HepG2 (cell line): ENCODE results near the gene DNAJB12. TPM values are rescaled to one million over a fixed set of nuclear protein-coding genes. Genes with fewer than 3 reads are reported as not detected.
A peak's percentile ranks its signal among the peaks of the same experiment; 100 is the strongest.

ENCODE experiments used
- ARID2 ChIP-seq: sonication (generic); formaldehyde crosslinking; IDR thresholded peaks from 2 replicates; pipeline ENCODE4 v1.8.1; 2022; ENCODE audit warnings: mild to moderate bottlenecking, missing genetic modification reagents, borderline replicate concordance
- CEBPB ChIP-seq: IDR thresholded peaks from 2 replicates; pipeline ENCODE4 v1.6.1; 2011; ENCODE audit warnings: low read depth, low read length, improper control_type of control experiment, borderline replicate concordance
- CEBPG ChIP-seq: IDR thresholded peaks from 2 replicates; pipeline ENCODE4 v1.6.1; 2016
- DNMT3B ChIP-seq: conservative IDR thresholded peaks from 2 replicates; pipeline ENCODE4 v1.6.1; 2016; ENCODE audit warnings: missing biosample characterization, control low read depth
- ELF3 ChIP-seq: IDR thresholded peaks from 2 replicates; pipeline ENCODE4 v1.6.1; 2016; ENCODE audit warnings: missing genetic modification reagents, missing compliant biosample characterization
- HBP1 ChIP-seq: IDR thresholded peaks from 2 replicates; pipeline ENCODE4 v1.6.1; 2016; ENCODE audit warnings: low read depth, control low read depth
- HOXA3 ChIP-seq: sonication (generic); formaldehyde crosslinking; IDR thresholded peaks from 2 replicates; pipeline ENCODE4 v1.5.0; 2020; ENCODE audit warnings: missing genetic modification reagents
- MEF2D ChIP-seq: sonication (generic); formaldehyde crosslinking; IDR thresholded peaks from 2 replicates; pipeline ENCODE4 v1.5.1; 2020; ENCODE audit warnings: mild to moderate bottlenecking, missing genetic modification reagents
- MIXL1 ChIP-seq: IDR thresholded peaks from 2 replicates; pipeline ENCODE4 v1.6.1; 2016
- PATZ1 ChIP-seq: sonication (generic); formaldehyde crosslinking; IDR thresholded peaks from 2 replicates; pipeline ENCODE4 v1.4.0; 2020; ENCODE audit warnings: missing genetic modification reagents
- RBM22 ChIP-seq: fragments of 200-400 bp; formaldehyde crosslinking; optimal IDR thresholded peaks from 2 replicates; pipeline ENCODE3; 2017; ENCODE audit warnings: mild to moderate bottlenecking, low read length, moderate library complexity
- SOX6 ChIP-seq, 2 experiments: fragments of 450-650 bp in 1 of 2; sonication (generic) in 1 of 2; formaldehyde crosslinking in 1 of 2; IDR thresholded peaks; 2 replicates each; pipeline versions ENCODE4 v1.4.0 to v1.6.1; 2017 to 2020; ENCODE audit warnings: antibody characterized with exemption in 1 of 2, mild to moderate bottlenecking in 1 of 2, missing genetic modification reagents in 1 of 2
- SP4 ChIP-seq: sonication (generic); formaldehyde crosslinking; IDR thresholded peaks from 2 replicates; pipeline ENCODE4 v1.8.1; 2023; ENCODE audit warnings: mild to moderate bottlenecking, missing genetic modification reagents
- TERF1 ChIP-seq: sonication (generic); formaldehyde crosslinking; IDR thresholded peaks from 2 replicates; pipeline ENCODE4 v1.8.0; 2022; ENCODE audit warnings: mild to moderate bottlenecking, missing genetic modification reagents, moderate library complexity
- ZBED4 ChIP-seq: sonication (generic); formaldehyde crosslinking; IDR thresholded peaks from 2 replicates; pipeline ENCODE4 v1.4.0; 2020; ENCODE audit warnings: missing genetic modification reagents, borderline replicate concordance
- ZNF225 ChIP-seq: sonication (generic); formaldehyde crosslinking; IDR thresholded peaks from 2 replicates; pipeline ENCODE4 v1.4.0; 2020; ENCODE audit warnings: mild to moderate bottlenecking, missing genetic modification reagents
- ZNF329 ChIP-seq: sonication (generic); formaldehyde crosslinking; IDR thresholded peaks from 2 replicates; pipeline ENCODE4 v1.9.0; 2021; ENCODE audit warnings: low read depth, mild to moderate bottlenecking, missing genetic modification reagents
- ZNF510 ChIP-seq: sonication (generic); formaldehyde crosslinking; IDR thresholded peaks from 2 replicates; pipeline ENCODE4 v1.4.0; 2020; ENCODE audit warnings: low read depth, mild to moderate bottlenecking, missing genetic modification reagents
- ZNF616 ChIP-seq: sonication (generic); formaldehyde crosslinking; IDR thresholded peaks from 2 replicates; pipeline ENCODE4 v1.5.0; 2020; ENCODE audit warnings: low read depth, mild to moderate bottlenecking, missing genetic modification reagents
- ZNF766 ChIP-seq: sonication (generic); formaldehyde crosslinking; IDR thresholded peaks from 2 replicates; pipeline ENCODE4 v1.5.0; 2020; ENCODE audit warnings: missing genetic modification reagents, borderline replicate concordance
- ZNF775 ChIP-seq: sonication (generic); formaldehyde crosslinking; IDR thresholded peaks from 2 replicates; pipeline ENCODE4 v1.4.0; 2020; ENCODE audit warnings: missing genetic modification reagents, mild to moderate bottlenecking, moderate library complexity, borderline replicate concordance
- ZNF883 ChIP-seq: sonication (generic); formaldehyde crosslinking; IDR thresholded peaks from 2 replicates; pipeline ENCODE4 v1.5.1; 2020; ENCODE audit warnings: mild to moderate bottlenecking, missing genetic modification reagents; ENCODE audit errors: not compliant biosample characterization
- polyA plus RNA-seq, 8 experiments: library from polyadenylated mRNA; depleted of rRNA in 3 of 8; stranded (reverse) in 7 of 8; unstranded in 1 of 8; fragments of >200 nt; fragmentation: Illumina TruSeq in 4 of 8; extraction: Trizol in 4 of 8; gene quantifications; 2 replicates each; pipeline versions ENCODE4 v1.2.1 to v1.2.3, GENCODE V29; 2011 to 2016; ENCODE audit warnings: low read depth in 4 of 8, missing spikeins in 1 of 8, mixed read lengths in 1 of 8; ENCODE audit not compliant: insufficient read depth in 1 of 8
- total RNA-seq, 5 experiments: library from RNA; depleted of rRNA; stranded (reverse); fragments of >200 nt; fragmentation: Illumina TruSeq; extraction: Trizol; gene quantifications; 2 replicates each; pipeline ENCODE4 v1.2.3, GENCODE V29; 2016; ENCODE audit warnings: low read depth in 1 of 5

The DNAJB12 gene
- total and polyA plus RNA-seq, 2 of the 13 experiments (the other 11 are each of a cell fraction or from before 2014, with no cell fraction given), result 10.8 to 18.2 TPM

- TF ChIP-seq PATZ1 (CRISPR knock-in tag) (peak; percentile 34), ZNF766 (0 out of 2 replicates have a peak, but pooled peaks have one; percentile 73), MIXL1 (peak; percentile 51; the same call in 1 of the 2 replicates), TERF1 (CRISPR knock-in tag) (no peak), MEF2D (CRISPR knock-in tag) (peak; percentile 76; the same call in 1 of the 2 replicates), ARID2 (no peak), ZBED4 (peak; percentile 48; the same call in 1 of the 2 replicates), HOXA3 (CRISPR knock-in tag) (peak; percentile 61; the same call in 1 of the 2 replicates), SOX6 (IDR thresholded peaks at IDR 0.05) (no peak), SOX6 (CRISPR knock-in tag; IDR thresholded peaks at IDR 0.05) (peak; percentile 56; the same call in 1 of the 2 replicates), ZNF225 (CRISPR knock-in tag) (0 out of 2 replicates have a peak, but pooled peaks have one; percentile 19), CEBPG (peak; percentile 99), CEBPB (peak; percentile 96), ZNF883 (no peak), ZNF775 (no peak), SP4 (0 out of 2 replicates have a peak, but pooled peaks have one; percentile 26), ZNF329 (CRISPR knock-in tag) (no peak), HBP1 (peak; percentile 26; the same call in 1 of the 2 replicates), ELF3 (peak; percentile 74), ZNF616 (CRISPR knock-in tag) (no peak), ZNF510 (CRISPR knock-in tag) (no peak), DNMT3B (peak; percentile 91; the same call in 1 of the 2 replicates), RBM22 (peak; percentile 14)
Measured at GRCh38 chr10:72320676-72321247, 34.0 kb downstream of the DNAJB12 start (continued).
